Lower leg skin (tissue), 4 donors: Measurements from ENCODE around the gene AUTS2. TPM values are rescaled to one million over a fixed set of nuclear protein-coding genes. Genes with fewer than 3 reads are reported as not detected.
"Not testable (repeated sequence)": the region's sequence is repeated elsewhere in the genome, so short reads cannot be mapped to it uniquely, and the experiment has no call there.

Experiments
- DNase-seq, 2 donors: peaks; one replicate each; pipeline ENCODE4 v3.0.0-alpha.2; 2019; ENCODE audit warnings: low spot score in 2 of 2
- H3K4me3 ChIP-seq: fragments of 200-600 bp; sonication (generic); 2 replicates; pipeline ENCODE4 v1.5.1; 2017; ENCODE audit warnings: mild to moderate bottlenecking, low read depth; ENCODE audit not compliant: poor library complexity, severe bottlenecking
- POLR2A ChIP-seq, 2 donors: fragments of 450-650 bp; IDR thresholded peaks; one replicate each; pipeline ENCODE4 v1.6.1; 2016 to 2017; ENCODE audit warnings: antibody characterized with exemption in 2 of 2, mild to moderate bottlenecking in 1 of 2, moderate library complexity in 1 of 2
- WGBS, 2 donors: methylation state at CpG; one replicate each; pipeline ENCODE4 v1.1.5; 2018; 5-methylcytosine and 5-hydroxymethylcytosine counted together
- intact Hi-C: fragments of 100-400 bp; cut with DNase I; formaldehyde crosslinking; loops from one replicate; pipeline ENCODE4 v1.15.0; 2023; ENCODE audit warnings: low total_unique reads
- total RNA-seq, 4 donors: library from RNA; depleted of rRNA; stranded (reverse); fragments of >200 nt; gene quantifications; one replicate each; pipeline ENCODE4 v1.1.0, GENCODE V29; 2016
- TF ChIP-seq, protein P1 (sequence below), 3 donors: fragments of 450-650 bp; IDR thresholded peaks; one replicate each; pipeline ENCODE4 v1.5.1; 2016; ENCODE audit warnings: antibody characterized with exemption in 3 of 3, mild to moderate bottlenecking in 3 of 3, moderate library complexity in 2 of 3

The AUTS2 gene
- total RNA-seq, 4 donors from 2014 or later, result 30.8 to 41.9 (median 40.5) TPM

DNA sequence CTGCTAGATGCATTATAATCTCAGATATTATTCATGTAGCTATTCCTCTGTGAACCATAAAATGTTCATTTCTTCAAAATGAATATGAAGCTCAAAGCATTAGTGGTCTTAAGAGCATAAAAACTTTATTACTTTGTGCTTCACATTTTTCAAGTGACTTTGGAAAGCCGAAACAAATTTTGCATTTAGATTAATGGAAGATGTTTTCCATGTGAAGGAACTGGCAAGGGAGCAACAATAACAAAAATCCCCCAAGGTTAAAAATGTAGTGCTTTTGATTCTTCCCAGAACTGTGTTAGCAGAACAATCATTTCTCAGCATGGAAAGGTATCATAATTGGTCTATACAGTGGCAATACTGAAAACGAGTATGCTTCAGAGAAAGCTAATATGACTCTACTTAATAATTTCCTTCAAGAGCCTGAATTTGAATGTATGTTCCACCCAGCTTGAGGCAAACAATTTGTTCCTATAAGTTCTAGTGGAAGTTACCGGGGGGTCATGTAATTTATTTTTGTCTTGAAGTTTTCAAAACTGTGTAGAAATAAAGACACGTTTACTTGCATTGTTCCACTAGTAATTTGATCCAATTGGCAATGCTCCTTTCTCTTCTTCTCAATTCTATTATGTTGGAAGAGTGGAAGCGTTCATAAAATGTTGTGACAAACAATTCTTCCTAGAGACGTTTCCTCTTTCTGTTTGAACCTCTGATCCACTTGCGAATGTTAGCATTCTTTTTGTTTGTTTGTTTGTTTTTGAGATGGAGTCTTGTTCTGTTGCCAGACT lies 665.4 kb downstream of the AUTS2 start:
- 89 to 93% methylated on average over 7 of the region's 7 CpGs for WGBS, 2 donors
- intact Hi-C loops, result loop anchor here (5.0 kb wide), 1 partner anchor 51 kb away; no protein-coding TSS in a partner anchor
- TF ChIP-seq POLR2A (IDR thresholded peaks at IDR 0.05), result no peak
- H3K4me3 ChIP-seq, result no peak overlapping the region
- no peak for DNase-seq

DNA sequence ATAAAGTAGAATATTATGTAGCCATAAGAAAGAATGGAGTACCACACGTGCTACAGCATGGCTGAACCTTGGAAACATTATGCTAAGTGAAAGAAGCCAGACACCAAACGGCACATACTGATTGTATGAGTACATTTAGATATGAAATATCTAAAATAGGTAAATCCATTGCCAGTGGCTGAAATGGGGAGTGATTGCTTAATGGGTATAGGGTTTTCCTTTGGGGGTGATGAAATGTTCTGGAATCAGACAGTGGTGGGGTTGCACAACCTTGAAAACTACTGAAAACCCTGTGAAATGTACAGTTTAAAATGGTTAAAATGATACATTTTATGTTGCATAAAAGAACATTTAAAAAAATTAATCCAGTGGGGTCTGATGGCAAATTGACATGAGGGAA lies 667.9 kb downstream of the AUTS2 start:
- intact Hi-C loops, result loop anchor here (2.0 kb wide), 1 partner anchor 17 kb away; no protein-coding TSS in a partner anchor
- TF ChIP-seq POLR2A (IDR thresholded peaks at IDR 0.05), result no peak
- DNase-seq, result no peak
- 91 to 93% methylated on average over 2 of the region's 2 CpGs for WGBS, 2 donors
- no peak overlapping the region for H3K4me3 ChIP-seq

DNA sequence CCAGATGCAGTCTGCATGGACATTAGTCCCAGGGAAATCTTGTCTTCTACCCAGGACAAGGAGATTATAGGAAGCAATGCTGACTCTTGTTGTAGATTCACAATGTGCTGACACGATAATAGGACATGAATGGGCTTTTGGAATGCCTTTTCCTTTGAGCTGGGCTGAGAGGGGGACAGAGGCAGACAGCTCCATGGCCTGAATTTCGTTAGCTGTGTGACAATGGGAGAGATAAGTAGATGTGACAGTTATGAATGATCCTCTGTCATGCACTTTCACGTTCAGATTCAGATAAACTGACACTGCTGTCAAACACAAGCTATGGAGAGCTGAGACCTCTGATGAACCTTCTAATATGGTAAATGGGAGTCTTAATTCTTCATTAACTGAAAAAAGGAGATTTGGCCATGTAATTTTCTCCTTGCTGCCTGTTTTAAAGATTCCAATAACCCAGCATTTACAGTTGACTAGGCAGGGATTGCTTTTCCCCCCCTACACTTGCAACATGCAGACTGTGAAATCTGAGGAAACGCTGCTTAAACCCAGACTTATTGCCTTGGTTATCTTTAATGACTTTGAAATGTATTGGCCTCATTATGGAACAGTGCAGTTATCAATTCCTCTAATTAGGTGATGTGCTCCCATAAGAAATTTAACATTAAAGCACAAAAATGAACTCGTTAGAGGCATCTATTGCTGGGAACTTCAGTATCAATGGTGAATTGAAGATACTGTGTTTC lies 669.3 kb downstream of the AUTS2 start:
- no peak for DNase-seq
- intact Hi-C loops, result loop anchor here (2.0 kb wide), 1 partner anchor 19 kb away; no protein-coding TSS in a partner anchor
- 89 to 90% methylated on average over 5 of the region's 5 CpGs for WGBS, 2 donors
- H3K4me3 ChIP-seq, result no peak overlapping the region
- no peak for TF ChIP-seq POLR2A (IDR thresholded peaks at IDR 0.05)
- TF ChIP-seq, protein P1, sequence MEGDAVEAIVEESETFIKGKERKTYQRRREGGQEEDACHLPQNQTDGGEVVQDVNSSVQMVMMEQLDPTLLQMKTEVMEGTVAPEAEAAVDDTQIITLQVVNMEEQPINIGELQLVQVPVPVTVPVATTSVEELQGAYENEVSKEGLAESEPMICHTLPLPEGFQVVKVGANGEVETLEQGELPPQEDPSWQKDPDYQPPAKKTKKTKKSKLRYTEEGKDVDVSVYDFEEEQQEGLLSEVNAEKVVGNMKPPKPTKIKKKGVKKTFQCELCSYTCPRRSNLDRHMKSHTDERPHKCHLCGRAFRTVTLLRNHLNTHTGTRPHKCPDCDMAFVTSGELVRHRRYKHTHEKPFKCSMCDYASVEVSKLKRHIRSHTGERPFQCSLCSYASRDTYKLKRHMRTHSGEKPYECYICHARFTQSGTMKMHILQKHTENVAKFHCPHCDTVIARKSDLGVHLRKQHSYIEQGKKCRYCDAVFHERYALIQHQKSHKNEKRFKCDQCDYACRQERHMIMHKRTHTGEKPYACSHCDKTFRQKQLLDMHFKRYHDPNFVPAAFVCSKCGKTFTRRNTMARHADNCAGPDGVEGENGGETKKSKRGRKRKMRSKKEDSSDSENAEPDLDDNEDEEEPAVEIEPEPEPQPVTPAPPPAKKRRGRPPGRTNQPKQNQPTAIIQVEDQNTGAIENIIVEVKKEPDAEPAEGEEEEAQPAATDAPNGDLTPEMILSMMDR (IDR thresholded peaks at IDR 0.05), result no peak

DNA sequence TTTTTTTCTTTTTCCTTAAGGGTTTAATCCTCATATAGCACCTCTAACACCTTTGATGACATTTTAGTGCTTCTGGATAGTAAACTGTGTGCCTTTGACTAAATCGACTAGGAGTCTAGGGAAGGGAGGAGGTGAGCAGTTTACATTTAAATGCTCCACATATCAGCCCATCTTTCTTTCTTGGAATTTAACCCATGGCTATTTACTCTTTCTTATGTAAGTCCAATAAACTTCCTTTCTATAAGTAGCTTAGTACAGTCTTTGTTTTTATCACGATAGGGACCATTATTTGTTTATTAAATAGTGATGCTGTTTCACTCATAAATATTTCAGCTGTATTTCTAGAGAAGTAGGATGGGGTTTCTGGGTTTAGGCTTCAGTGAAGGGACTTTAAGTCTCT lies 669.9 kb downstream of the AUTS2 start:
- no peak overlapping the region for H3K4me3 ChIP-seq
- DNase-seq, result no peak
- TF ChIP-seq, protein P1 (IDR thresholded peaks at IDR 0.05), result no peak
- no peak for TF ChIP-seq POLR2A (IDR thresholded peaks at IDR 0.05)
- intact Hi-C loops, result no loop called here
- WGBS, 2 donors, result 52 to 57% methylated on average over 2 of the region's 2 CpGs

DNA sequence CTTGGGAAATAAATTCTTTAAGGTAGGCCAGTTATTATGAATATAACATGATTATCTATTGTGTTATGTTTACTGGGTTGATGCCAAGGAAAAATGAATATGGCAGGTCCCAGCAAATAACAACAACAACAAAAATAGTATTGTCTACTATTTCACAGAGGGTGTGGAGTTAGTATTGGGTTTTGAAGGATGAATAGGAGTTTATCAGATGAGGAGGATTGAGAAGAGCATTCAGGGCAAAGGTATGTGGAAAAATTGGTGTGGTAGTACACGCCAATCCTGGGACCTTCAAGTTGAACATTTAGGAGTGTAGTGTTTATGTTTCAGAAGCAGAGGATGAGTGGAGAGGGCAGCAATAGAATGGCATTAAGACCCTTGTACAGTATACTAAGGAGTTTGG lies 671.9 kb downstream of the AUTS2 start:
- intact Hi-C loops, result no loop called here
- whole genome bisulfite sequencing, 2 donors, result 94 to 97% methylated on average over 1 of the region's 1 CpG
- H3K4me3 ChIP-seq, result no peak overlapping the region
- no peak for DNase-seq
- TF ChIP-seq POLR2A (IDR thresholded peaks at IDR 0.05), result no peak
- TF ChIP-seq, protein P1 (IDR thresholded peaks at IDR 0.05), result no peak

DNA sequence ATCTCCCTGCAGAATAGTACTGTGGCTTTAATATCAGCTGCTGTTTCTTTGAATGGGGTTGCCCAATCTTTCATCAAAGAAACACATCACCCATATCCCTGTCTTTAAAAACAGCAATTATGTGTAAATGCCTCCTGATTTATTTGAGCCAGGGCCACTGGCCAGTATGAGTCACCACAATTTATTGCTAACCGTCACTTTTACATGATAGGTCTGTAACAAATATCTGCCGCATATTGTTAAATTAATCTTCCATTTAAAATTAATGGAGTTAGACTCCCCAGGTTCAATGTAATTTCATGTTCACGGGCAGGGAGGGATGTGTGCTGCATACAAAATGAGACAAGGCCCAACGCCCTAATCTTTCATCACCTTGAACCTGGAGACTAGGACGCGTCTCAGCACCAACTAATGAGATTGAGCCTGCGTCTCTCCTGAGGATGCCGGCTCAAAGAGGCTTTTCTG lies 673.4 kb downstream of the AUTS2 start:
- intact Hi-C loops, result no loop called here
- TF ChIP-seq POLR2A (IDR thresholded peaks at IDR 0.05), result no peak
- TF ChIP-seq, protein P1 (IDR thresholded peaks at IDR 0.05), result no peak
- WGBS, 2 donors, result 57 to 59% methylated on average over 8 of the region's 8 CpGs
- no peak overlapping the region for H3K4me3 ChIP-seq
- no peak for DNase-seq

DNA sequence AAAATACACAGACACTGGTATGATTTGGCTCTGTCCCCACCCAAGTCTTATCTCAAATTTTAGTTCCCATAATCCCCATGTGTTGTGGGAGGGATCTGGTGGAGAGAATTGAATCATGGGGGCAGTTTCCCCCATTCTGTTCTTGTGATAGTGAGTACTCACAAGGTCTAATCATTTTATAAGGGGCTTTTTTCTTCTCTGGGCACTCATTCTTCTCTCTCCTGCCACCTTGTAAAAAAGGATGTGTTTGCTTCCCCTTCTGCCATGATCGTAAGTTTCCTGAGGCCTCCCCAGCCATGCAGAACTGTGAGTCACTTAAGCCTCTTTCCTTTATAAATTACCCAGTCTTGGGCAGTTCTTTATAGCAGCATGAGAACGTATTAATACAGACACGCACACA lies 677.3 kb downstream of the AUTS2 start:
- WGBS, 2 donors, result 89 to 94% methylated on average over 3 of the region's 3 CpGs

More for the DNA sequence above, 677.3 kb downstream of the AUTS2 start:
- H3K4me3 ChIP-seq, intact Hi-C loops, DNase-seq: not testable (repeated sequence)
